ENCODE measurements around the gene DEXI. TPM values are rescaled to one million over a fixed set of nuclear protein-coding genes. Genes with fewer than 3 reads are reported as not detected.

Gene DEXI
- total RNA-seq, 3 donors from 2014 or later = 27.0 to 30.2 (median 29.5) TPM

DNA sequence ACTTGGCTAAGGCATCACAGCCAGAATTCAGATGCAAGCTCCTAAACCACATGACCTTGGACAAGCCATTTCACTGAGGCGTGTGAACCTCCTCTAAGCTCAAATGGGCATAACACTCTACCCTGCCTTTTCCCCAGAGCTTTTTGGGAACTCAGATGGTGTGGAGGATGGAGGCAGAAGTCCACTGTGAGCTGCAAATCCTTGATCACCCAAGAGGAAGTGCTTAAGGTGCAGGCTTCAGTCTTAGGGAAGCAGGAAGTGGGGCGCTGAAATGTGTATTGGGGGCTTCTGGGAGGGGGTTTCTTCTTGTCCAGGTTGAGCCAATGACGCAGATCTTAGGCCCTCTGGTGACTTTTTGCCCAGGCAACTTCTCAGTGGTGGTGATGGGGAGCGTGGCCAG lies 52.4 kb downstream of the DEXI start:
- no peak overlapping the region for H3K4me3 Mint-ChIP-seq
- peaks cover 13% of the 10 kb centered on the region for H3K27me3 Mint-ChIP-seq (ENCODE audit: low read depth)
- H3K36me3 Mint-ChIP-seq (ENCODE audit: insufficient read depth) = no peaks in the 10 kb centered on the region
- H3K4me1 Mint-ChIP-seq (ENCODE audit: low read depth) = peaks cover 14% of the 10 kb centered on the region
- no peaks in the 10 kb centered on the region for H3K9me3 Mint-ChIP-seq
- no peak for DNase-seq
- no peak for ATAC-seq

DNA sequence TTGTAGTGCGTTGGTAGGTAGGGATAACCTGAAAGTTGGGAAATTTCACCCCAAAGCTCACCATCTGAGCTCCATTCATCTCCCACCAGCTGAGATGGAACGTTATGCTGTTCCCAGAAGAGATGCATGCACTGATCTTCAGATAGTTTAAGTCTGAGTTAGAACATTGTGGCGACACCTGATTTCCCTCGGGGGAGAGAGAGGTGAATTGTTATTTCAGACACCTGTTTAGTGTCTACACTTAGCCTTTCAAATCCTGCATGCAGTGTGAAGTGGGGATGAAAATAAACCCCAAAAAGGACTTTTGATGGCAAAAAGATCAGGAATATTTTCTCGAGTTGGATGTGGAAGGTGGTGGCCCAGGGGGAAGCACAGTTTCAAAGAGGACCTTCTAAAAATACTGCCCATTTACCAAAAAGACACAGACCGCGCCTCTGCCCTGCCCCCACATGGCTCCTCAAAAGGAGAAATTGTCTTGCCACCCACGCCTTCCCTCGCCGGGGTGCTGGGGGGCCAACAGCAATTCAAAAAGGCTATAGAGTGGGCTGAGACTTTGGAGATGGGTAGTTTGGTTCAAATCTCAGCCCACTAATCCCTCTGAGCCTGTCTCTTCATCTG lies 53.8 kb downstream of the DEXI start:
- Mint-ChIP-seq H3K4me1 (ENCODE audit: low read depth) (peaks cover 16% of the 10 kb centered on the region), H3K4me3 (no peak overlapping the region), H3K36me3 (ENCODE audit: insufficient read depth) (no peaks in the 10 kb centered on the region), H3K9me3 (no peaks in the 10 kb centered on the region), H3K27me3 (ENCODE audit: low read depth) (peaks cover 18% of the 10 kb centered on the region)
- DNase-seq (no peak), ATAC-seq (no peak)

DNA sequence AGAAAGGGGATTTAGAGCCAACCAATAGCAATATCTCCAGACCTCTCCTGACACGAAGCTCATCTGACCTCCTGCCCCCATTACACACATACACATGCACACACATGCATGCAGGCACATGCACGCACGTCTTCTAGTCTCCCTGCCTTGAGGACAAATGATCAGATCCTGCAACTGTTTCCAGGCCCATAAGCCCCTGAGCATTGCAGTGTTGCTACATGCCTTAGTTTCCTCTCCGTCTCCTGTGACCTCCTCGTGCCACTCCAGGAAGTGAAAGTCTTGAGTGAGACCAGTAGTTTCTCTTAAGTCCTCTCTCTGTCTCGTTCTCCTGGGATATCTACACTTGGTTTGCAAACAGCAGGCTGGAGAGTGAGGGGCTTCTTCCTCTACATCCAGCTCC lies 57.0 kb downstream of the DEXI start:
- H3K4me3 Mint-ChIP-seq = no peak overlapping the region
- no peaks in the 10 kb centered on the region for H3K36me3 Mint-ChIP-seq (ENCODE audit: insufficient read depth)
- no peak for ATAC-seq
- peaks cover 31% of the 10 kb centered on the region for H3K4me1 Mint-ChIP-seq (ENCODE audit: low read depth)
- H3K27me3 Mint-ChIP-seq (ENCODE audit: low read depth) = peaks cover 18% of the 10 kb centered on the region
- DNase-seq = no peak
- H3K9me3 Mint-ChIP-seq = no peaks in the 10 kb centered on the region

DNA sequence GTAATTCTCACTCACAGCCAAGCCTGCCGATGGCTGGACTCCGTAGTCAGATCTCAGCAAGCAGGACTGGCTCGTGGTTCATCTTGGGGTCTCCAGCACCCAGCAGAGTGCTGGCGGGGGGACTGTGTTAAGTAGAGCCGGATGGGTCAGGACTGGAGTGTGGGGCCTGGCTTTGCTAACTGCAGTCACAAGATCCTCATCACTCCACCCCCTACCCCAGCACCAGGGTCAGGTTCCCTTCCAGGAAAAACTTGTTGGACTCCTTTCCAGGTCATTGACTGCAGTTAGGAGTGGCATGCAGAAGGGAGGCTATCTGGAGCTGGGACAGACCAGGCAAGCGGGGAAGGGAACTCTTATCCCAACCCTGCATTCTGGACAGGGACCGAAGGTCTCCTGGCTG lies 59.3 kb downstream of the DEXI start:
- Mint-ChIP-seq H3K27me3 (ENCODE audit: low read depth) (peaks cover 33% of the 10 kb centered on the region), H3K36me3 (ENCODE audit: insufficient read depth) (no peaks in the 10 kb centered on the region), H3K9me3 (no peaks in the 10 kb centered on the region), H3K4me1 (ENCODE audit: low read depth) (peaks cover 44% of the 10 kb centered on the region), H3K4me3 (no peak overlapping the region)
- ATAC-seq (no peak), DNase-seq (no peak)

DNA sequence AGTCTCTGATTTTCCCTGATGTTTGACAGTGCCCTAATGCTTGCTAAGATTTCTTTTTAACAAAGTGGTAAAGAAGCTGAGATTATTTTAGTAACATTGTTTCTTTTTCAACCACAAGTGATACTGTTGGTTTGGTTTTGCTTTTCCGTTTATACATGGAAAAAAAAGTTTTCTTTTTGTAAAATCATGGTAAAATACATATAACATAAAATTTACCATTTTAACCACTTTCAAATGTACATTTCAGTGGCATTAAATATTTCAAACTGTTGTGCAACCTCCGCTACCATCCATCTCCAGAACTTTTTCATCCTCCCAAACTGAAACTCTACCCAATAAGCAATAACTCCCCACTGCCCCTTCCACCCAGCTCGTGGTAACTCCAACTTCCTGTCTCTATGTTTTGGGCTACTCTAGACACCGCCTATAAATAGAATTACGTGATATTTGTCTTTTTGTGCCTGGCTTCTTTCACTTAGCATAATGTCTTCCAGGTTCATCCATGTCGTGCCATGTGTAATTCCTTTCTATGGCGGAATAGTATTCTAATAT lies 60.7 kb downstream of the DEXI start:
- H3K4me3 Mint-ChIP-seq = no peak overlapping the region
- ATAC-seq (no peak), DNase-seq (no peak)
- H3K4me1 Mint-ChIP-seq (ENCODE audit: low read depth) = peaks cover 54% of the 10 kb centered on the region
- H3K27me3 Mint-ChIP-seq (ENCODE audit: low read depth) = peaks cover 41% of the 10 kb centered on the region
- H3K9me3 Mint-ChIP-seq = no peaks in the 10 kb centered on the region
- H3K36me3 Mint-ChIP-seq (ENCODE audit: insufficient read depth) = no peaks in the 10 kb centered on the region

DNA sequence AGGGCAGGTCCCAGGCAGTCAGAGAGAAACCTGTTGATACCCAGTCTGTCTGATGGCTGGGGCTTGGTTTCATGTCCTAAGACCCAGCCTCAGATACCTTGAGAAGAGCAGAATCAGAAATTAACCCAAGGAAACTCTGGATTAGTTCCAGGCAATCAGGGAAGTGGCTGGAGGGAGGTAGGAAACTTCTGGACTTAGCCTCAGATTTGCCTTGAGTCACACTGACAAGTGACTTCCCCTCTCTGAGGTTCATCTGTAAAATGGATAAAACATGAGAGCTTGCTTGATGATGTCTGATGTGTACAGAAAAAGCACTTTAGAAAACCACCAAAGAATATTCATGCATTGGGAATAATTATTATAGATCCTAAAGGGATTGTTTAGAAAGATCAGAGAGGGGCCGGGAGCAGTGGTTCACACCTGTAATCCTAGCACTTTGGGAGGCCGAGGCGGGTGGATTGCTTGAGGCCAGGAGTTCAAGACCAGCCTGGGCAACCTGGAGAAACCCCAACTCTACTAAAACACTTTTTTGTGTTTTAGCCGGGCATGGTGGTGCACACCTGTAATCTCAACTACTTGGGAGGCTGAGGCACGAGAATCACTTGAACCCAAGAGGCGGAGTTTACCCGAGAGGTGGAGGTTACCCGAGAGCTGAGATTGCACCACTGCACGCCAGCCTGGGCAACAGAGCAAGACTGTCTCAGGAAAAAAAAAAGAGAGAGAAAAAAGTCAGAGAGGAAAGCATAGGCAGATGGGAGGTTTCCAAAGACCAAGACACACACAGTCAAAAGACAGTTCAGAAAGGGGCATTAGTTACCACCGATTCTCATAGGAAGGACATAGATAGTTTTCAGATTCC lies 61.4 kb downstream of the DEXI start:
- Mint-ChIP-seq H3K4me1 (ENCODE audit: low read depth) (peaks cover 56% of the 10 kb centered on the region), H3K9me3 (no peaks in the 10 kb centered on the region), H3K36me3 (ENCODE audit: insufficient read depth) (no peaks in the 10 kb centered on the region), H3K27me3 (ENCODE audit: low read depth) (peaks cover 45% of the 10 kb centered on the region), H3K4me3 (no peak overlapping the region)
- ATAC-seq = no peak
- DNase-seq = no peak

DNA sequence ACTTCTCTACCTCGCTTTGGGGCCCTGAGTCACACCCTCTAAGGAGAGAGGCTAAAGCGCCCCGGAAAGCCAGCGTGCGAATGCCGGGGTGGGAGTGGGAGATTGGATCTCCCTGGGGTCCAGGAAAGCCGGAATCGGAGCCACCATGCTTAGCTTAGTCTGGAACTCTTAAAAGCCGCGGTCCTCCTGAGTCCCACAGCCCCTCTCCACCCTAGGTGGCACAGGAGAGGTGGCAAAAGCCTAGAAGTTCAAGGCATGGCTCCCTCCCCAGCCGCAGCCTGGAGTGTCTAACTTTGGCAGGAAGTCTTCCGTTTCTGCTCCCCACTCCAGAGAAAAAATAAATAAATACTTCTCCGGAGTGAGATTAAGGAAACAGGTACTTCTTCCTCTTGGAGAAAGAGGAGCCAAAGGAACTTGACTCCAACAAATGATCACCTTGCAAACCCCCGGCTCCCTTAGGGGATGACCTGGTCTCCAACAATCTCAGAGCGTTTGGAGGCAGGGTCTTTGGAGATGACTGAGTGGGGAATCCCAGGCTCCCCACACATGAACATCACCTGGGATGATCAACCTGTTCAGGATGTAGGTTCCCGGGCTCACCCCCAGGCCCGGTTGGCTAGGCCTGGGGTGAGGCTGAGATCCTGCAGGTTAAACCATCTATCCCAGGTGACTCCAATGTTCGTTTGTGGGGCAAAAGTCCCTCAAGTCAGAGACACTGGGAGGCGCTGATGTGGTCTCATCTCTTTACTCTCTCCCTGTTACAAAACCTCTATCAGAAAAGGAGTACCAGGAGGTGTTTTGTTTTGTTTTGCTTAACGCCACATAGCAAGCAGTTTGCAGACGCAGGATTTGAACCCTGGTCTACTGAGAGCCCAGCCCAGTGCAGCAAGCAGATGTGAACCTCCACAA lies 62.3 kb downstream of the DEXI start:
- DNase-seq = no peak
- peak overlapping the region; percentile 90 for H3K4me3 Mint-ChIP-seq
- H3K9me3 Mint-ChIP-seq = no peaks in the 10 kb centered on the region
- H3K36me3 Mint-ChIP-seq (ENCODE audit: insufficient read depth) = no peaks in the 10 kb centered on the region
- no peak for ATAC-seq
- peaks cover 49% of the 10 kb centered on the region for H3K27me3 Mint-ChIP-seq (ENCODE audit: low read depth)
- H3K4me1 Mint-ChIP-seq (ENCODE audit: low read depth) = peaks cover 59% of the 10 kb centered on the region

Other genes with a start within 250 kb of the DEXI start
- gene TEKT5, start 247.5 kb downstream of the DEXI start, total RNA-seq = not detected
- gene NUBP1, start 198.6 kb downstream of the DEXI start, total RNA-seq = 10 to 100 TPM; 42.4 to 52.8 (median 44.1) TPM
- gene TVP23A, start 123.7 kb downstream of the DEXI start, total RNA-seq = under 1 TPM in 2 of 3 donors, not detected in 1; 0.11 to 0.14 TPM
- gene CIITA, start 65.3 kb downstream of the DEXI start, total RNA-seq = 1 to 10 TPM; 2.4 to 3.6 (median 2.5) TPM
- 10 to 100 TPM; 25.2 to 26.4 (median 26.3) TPM for gene CLEC16A, start 2.1 kb upstream of the DEXI start, total RNA-seq

All from activated T-cell treated with anti-CD3 and anti-CD28 coated beads, Interleukin-2, amount 50 U/mL, for 4 hours (primary cell).